Activated CD4-positive, alpha-beta T cell treated with anti-CD3 and anti-CD28 coated beads for 24 hours (primary cell): ENCODE data around the gene AARS2.
"Not testable (repeated sequence)": the region's sequence is repeated elsewhere in the genome, so short reads cannot be mapped to it uniquely, and the experiment has no call there.

ENCODE experiments used
- DNase-seq, 2 donors: peaks; one replicate each; pipeline ENCODE4 v3.0.0-alpha.2; 2020; ENCODE audit warnings: low read depth in 2 of 2

AARS2 gene

GRCh38 chr6:44312901-44313788 is at the start of gene AARS2:
Gene AARS2 (minus strand): TSS chr6:44313347. CDS start chr6:44313323, 24 bp downstream.
- peak; percentile 92 to 96 for DNase-seq

DNA sequence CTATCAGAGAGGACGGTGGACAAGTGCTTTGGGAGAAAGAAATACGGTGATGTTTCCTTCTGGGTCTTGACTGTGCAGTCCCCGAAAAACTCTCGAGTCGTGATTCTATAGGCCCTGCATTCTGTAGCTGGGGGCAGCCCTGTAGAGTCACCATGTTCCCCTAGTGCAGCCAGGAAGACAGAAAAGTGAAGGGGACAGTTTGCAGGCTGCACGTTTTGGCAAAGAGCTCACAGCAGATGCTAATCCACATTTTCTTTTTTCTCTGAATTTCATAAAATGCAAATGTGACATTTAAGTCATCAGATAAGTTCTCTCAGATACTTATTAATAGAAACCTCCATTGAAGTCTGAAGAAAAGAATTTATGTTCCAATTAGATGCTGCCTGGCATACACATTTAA is 48.8 kb upstream of the AARS2 start:
- DNase-seq: no peak

- DNase-seq: no peak
These were observed 46.8 kb upstream of the AARS2 start for GRCh38 chr6:44359973-44360372.

DNA sequence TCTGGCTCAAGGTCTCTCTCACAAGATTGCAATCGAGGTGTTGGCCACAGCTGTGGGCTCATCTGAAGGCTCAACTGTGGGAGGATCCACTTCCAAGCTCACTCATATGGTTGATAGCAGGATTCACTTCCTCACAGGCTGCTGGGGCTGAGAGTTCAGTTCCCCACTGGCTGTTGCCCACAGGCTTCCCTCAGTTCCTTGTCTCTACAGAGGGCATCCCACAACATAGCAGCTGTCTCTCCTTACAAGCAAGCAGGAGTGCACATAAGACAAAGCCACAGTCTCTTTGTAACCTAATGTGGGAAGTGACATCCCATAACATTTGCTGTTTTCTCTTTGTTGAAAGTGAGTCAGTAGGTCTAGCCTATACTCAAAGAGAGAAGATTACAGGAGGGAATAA is 43.3 kb upstream of the AARS2 start:
- no peak for DNase-seq

GRCh38 chr6:44355640-44356039 is 42.5 kb upstream of the AARS2 start:
- DNase-seq: no peak

DNA sequence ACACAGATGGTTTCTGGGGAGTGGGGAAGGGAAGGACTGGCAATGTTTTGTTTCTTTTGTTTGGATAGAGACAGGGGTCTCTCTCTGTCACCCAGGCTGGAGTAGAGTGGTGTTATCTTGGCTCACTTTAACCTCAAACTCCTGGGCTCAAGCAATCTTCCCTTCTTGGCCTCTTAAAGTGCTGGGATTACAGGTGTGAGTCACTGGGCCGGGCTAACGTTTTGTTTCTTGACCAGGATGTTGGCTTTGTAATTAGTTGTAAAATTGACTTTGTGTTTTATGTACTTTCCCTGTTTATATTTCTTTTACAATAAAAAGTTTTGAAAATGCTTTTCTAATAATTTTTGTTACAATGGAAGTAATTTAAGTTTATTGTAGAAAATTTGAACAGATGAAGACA is 40.2 kb upstream of the AARS2 start:
- no peak for DNase-seq

GRCh38 chr6:44352259-44352658 is 39.1 kb upstream of the AARS2 start:
- no peak for DNase-seq

GRCh38 chr6:44350650-44350994 is 37.5 kb upstream of the AARS2 start:
- DNase-seq: not testable (repeated sequence)

DNA sequence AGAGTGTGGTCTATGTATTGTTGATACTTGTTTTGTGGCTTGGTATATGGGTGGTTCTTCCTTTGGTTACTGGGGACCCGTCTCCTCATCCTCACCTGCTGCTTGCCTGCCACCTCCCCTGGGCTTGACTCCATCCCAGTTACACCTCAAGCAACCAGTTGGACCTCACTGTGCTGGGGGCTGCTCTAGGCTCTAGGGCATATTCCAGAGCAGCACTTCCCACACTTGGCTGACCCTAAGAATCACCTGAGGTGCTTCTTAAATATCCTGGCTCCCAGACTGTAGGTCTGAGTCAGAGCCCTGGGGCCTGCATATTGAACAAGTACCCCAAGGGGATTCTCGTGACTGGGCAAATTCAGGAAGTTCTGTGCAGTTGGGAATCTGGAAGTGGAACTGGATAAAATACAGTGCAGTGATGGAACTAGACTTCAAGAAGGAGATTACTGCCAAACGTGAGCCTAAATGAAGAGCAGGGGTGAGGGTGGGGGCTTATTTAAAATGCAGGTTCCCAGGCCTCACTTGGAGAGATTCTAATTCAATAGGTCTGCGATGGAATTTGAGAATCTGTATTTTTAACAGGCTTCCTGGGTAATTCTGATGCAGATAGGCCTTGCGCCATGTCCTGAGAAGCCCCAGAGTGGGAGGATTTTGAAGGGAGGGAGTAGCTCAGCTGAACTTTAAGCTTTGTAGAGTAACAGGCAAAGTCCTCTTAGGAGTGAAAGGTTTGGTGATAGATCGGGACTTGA is 36.9 kb upstream of the AARS2 start:
- no peak for DNase-seq

DNA sequence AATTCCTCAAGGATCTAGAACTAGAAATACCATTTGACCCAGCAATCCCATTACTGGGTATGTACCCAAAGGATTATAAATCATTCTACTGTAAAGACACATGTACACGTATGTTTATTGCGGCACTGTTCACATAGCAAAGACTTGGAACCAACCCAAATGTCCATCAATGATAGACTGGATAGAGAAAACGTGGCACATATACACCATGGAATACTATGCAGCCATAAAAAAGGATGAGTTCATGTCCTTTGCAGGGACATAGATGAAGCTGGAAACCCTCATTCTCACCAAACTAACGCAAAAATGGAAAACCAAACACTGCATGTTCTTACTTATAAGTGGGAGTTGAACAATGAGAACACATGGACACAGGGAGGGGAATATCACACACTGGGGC is 33.7 kb upstream of the AARS2 start:
- not testable (repeated sequence) for DNase-seq

- DNase-seq: no peak
These were observed 29.3 kb upstream of the AARS2 start, which contains the start of gene SPATS1 for GRCh38 chr6:44342489-44342888. Gene SPATS1 (plus strand): TSS chr6:44342650. CDS start chr6:44343096, 446 bp downstream.

- no peak for DNase-seq
These were observed 28.9 kb upstream of the AARS2 start for GRCh38 chr6:44342052-44342451.

GRCh38 chr6:44341095-44341890 is 28.1 kb upstream of the AARS2 start:
- no peak for DNase-seq

GRCh38 chr6:44339763-44340625 is 26.8 kb upstream of the AARS2 start:
- DNase-seq: no peak

DNA sequence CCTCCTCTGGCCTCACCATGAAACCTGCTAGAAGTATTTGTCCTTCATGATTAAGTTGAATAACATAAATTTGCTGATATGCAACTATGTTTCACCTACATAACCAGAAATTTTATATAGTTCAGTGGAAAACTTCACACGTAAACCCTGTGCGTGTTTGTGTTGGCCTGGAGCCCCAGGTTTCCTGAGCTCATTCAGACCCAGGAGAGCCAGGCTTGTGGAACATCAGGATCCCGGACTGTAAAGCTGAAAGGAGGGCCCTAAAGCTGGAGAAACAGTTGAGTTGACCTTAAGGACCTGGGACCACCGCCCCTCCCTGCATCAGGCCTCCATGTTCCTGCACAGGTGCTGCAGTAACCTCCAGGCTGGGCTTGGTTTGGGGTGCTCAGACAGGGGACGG is 26.2 kb upstream of the AARS2 start:
- DNase-seq: no peak

- peak; percentile 56 to 60 for DNase-seq
These were observed 25.3 kb upstream of the AARS2 start for GRCh38 chr6:44338228-44339122.

DNA sequence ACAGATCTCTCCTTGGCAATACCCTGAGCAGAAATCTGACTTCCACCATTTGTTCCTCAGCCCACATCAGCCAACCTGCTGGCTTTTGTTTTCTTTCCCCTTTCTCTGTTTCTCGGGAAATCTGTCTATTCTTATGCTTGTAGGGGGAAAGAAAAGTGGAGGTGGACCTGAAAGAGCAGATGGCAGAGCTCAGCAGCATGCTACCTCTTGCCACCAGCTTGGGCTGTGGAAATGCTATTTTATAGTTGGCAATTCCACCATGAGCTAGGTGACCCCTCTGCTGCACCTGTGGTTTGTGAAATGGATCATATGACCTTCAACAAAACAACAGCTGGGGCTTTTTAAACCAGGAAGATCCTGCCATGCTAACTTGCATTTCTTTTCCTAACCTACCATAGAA is 22.5 kb upstream of the AARS2 start:
- DNase-seq: no peak

- no peak for DNase-seq
These were observed 20.8 kb upstream of the AARS2 start for GRCh38 chr6:44333942-44334341.

- DNase-seq: no peak
These were observed 20.2 kb upstream of the AARS2 start for GRCh38 chr6:44333273-44333919.

DNA sequence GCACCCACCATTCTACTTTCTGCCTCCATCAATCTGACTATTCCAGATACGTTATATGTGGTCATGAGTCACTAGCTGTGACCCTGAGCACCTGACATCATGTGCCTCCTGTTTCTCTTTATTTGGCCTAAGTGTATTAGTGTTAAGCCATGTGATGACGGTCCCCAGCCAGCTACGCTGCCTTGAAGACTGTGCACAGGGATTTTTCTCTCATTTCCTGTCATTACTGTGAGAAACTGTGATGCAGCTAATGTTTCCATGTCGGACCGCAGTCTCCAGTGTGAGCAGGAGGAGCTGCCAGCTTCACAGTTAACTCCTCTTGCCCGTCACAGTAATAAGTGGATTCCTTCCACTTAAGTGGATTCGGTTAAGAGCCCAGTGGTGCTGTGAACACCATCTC is 19.4 kb upstream of the AARS2 start:
- DNase-seq: no peak
